GM18498 (cell line): ENCODE measurements around the gene REPS2.

ENCODE experiments used
- ATAC-seq: cut with Tn5 transposase; IDR thresholded peaks from one replicate; pipeline ENCODE4 v1.9.1; 2021; ENCODE audit warnings: mild to moderate bottlenecking, moderate library complexity; ENCODE audit not compliant: unreplicated experiment

Gene REPS2

DNA sequence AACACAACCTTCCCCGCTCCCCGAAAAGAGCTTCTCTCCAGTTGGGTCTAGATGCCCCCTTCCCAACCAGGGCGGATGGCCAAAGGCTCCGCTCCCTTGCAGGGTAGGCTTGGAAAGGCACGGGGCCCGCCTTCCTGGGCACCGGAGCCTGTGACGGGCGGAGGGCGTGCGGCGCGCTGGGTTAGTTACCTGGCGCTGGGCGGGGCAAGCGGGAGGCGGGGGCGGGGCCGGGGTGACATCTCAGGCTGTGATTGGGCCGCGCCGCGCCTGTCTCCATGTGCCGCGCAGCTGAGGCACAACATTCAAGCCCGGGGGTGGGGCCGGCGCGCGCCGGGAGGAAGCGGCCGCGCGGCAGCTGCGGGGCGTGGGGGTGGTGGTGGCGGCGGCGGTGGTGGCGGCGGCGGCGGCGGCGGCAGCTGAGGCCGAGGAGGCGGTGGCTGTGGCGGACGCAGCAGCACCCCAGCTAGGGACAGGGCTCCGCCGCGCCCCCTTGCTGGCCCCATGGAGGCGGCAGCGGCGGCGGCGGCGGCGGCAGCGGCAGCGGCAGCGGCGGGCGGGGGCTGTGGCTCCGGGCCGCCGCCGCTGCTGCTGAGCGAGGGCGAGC is at the start of gene REPS2:
Gene REPS2, plus strand, starts transcription at position 298 of the 604 bp plus-strand sequence. Its CDS starts 204 bp downstream, at position 502.
- peak; percentile 96 for ATAC-seq

- no peak for ATAC-seq
Measured at GRCh38 chrX:16897445-16897844, 49.0 kb upstream of the REPS2 start.

DNA sequence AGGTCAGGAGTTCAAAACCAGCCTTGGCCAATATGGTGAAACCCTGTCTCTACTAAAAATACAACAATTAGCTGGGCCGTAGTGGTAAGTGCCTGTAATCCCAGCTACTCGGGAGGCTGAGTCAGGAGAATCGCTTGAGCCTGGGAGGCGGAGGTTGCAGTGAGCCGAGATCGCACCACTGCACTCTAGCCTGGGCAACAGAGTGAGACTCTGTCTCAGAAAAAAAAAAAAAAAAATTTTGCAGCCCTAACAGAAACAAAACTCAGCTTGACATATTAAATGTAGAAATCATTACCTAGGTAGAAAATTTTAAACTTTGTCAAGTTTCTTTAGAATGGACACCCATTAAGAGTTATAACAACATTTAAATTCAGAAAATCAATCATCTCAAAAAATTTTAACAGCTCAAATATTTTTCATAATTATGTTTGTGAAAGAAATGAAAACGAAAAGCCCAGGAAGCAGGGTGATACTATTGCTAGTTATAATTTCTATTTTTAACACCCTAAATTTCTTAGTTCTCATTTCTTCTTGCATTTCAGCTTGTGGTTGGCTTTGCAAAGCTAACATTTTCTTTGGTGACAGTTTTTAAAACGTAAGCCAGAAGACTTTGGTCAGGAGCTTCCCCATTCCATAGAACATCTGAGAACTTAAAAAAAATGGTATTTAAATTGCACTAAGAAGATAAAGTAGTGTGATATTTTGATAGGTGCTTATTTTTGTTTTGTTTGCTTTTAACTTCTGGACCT is 43.0 kb upstream of the REPS2 start:
- peak; percentile 54 for ATAC-seq

DNA sequence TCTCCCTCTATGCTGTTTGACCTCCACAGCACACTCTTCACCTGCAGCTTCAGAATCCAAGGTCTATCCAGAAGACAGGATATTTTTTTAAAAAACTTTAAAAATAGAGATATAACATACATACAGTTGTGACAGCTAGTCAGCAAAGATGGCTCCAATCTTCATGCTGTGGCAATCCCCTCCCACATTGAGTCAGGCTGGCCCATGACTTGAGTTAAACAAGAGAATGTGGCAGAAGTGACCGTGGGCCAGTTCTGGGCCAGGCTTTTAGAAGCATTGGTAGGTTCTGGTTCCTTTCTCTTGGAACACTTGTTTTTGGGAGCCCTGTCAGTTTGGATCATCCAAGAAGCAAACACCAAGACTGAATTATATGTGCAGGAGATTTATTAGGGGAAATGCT is 36.1 kb upstream of the REPS2 start:
- no peak for ATAC-seq

- ATAC-seq = no peak
Measured at GRCh38 chrX:16914058-16914457, 32.4 kb upstream of the REPS2 start.

DNA sequence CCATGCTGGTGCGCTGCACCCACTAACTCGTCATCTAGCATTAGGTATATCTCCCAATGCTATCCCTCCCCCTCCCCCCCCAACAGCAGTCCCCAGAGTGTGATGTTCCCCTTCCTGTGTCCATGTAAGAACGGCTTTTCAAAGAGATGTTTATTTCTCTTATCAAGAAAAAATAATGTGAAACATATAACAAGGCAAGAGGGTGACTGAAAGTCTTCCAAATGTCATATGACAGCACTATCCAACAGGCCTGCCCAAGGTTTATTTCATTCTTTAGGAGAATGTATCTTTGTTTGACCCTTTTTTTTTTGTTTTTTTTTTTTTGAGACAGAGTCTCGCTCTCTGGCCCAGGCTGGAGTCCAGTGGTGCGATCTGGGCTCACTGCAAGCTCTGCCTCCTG is 29.9 kb upstream of the REPS2 start:
- no peak for ATAC-seq

GRCh38 chrX:16917120-16917519 is 29.3 kb upstream of the REPS2 start:
- ATAC-seq = no peak

DNA sequence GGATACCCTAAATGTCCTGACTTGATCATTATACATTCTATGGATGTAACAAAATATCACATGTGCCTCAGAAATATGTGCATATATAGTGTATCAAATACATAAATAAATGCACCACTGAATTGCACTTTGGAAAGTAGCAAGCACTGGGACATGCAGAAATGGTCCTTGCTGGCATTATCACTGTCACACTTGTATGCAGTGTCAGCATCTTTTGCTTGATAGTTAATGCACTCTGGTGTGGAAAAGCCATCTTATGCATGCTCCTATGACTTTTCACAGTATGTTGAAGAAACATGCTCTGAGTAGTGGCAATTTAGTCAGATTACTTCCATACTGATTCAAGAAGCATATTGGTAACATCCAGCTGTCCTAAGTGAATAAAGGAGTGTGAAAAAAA is 27.5 kb upstream of the REPS2 start:
- no peak for ATAC-seq

- ATAC-seq = no peak
Measured at GRCh38 chrX:16920075-16920474, 26.4 kb upstream of the REPS2 start.

- no peak for ATAC-seq
Measured at GRCh38 chrX:16923157-16923556, 23.3 kb upstream of the REPS2 start.

DNA sequence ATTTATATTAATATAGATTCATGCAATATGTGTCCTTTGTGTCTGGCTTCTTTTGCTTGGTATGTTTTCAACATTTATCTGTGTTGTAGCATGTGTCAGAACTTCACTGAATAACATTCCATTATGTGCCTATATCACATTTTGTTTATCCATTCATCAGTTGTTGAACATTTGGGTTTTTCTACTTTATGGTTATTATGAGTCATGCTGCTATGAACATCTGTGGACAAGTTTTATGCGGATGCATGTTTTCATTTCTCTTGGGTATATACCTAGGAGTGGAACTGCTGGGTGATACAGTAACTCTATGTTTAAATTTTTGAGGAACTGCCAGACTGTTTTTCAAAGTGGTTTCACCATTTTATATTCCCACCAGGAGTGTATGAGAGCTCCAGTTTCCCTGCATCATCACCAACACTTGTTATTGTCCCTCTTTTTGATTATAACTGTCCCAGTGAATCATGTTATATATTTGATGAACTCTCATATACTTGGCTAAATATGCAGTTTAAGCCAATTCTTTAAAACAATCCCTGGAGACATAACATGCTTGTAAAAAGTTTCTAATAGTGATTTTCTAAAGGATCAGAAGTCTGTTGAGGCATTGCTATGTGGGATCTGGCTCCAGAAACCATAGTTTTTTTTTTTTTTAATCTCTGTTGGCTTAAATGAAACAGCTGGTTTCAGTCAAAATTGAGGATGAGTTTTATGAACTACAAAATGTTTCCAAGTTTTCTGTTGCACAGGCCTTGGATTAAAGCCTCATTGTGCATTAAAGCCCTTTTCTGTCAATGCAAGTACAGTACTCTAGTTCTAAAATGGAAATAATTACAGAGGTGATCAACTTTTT is 21.6 kb upstream of the REPS2 start:
- ATAC-seq = no peak

- ATAC-seq = no peak
Measured at GRCh38 chrX:16930392-16930791, 16.1 kb upstream of the REPS2 start.

DNA sequence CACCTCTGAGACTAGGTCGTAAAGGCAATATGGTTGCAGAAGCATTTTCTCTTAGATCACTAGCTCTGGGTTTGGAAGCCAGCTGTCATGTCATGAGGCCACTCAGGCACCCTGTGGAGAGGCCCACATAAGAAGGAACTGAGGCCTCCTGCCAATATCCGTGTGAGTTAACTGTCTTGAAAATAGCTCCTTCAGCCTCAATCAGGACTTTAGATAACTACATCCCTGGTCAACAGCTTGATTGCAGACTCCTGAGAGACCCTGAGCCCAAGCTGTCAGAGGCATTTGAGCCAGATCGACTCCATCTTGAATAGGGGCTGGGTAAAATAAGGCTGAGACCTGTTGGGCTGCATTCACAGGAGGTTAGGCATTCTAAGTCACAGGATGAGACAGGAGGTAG is 15.1 kb upstream of the REPS2 start:
- no peak for ATAC-seq

- ATAC-seq = no peak
Measured at GRCh38 chrX:16931855-16932575, 14.4 kb upstream of the REPS2 start.

GRCh38 chrX:16934185-16934584 is 12.3 kb upstream of the REPS2 start:
- ATAC-seq = no peak

- ATAC-seq = peak; percentile 26
Measured at GRCh38 chrX:16946971-16947562, 609 bp downstream of the REPS2 start.

GRCh38 chrX:16950423-16950822 is 4.0 kb downstream of the REPS2 start:
- no peak for ATAC-seq

- ATAC-seq = no peak
Measured at GRCh38 chrX:16953606-16954211, 7.3 kb downstream of the REPS2 start.

GRCh38 chrX:16957751-16958150 is 11.3 kb downstream of the REPS2 start:
- ATAC-seq = no peak

DNA sequence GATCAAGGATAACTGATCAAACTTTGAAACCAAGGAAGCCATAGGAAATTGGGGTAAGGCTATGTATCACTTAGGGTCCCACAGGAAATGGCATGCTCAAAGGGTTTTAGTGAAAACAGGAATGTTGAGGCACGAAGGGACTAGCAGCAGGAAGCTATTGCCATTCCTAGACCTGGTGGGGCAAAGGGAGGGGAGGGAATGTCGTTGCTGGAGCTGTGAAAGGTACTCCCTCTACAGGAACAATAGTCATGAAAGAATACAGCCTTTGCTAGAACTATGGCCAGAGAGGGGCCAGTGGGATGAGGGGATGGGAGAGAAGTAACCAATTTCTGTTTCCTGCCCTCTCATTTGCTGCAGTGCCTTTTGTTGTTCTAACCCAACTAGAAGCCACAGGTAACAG is 11.9 kb downstream of the REPS2 start:
- ATAC-seq = no peak
